Stimulated activated CD8-positive, alpha-beta memory T cell treated with anti-CD3 and anti-CD28 coated beads, Interleukin-15, amount 100 ng/mL, for 1 hour (primary cell): ENCODE data around the gene GRIA2.

Experiments used
- DNase-seq: peaks from one replicate; pipeline ENCODE4 v3.0.0-alpha.2; 2020; ENCODE audit warnings: low read depth

The GRIA2 gene

GRCh38 chr4:157265281-157265680, 44.8 kb downstream of the GRIA2 start:
- no peak for DNase-seq

DNA sequence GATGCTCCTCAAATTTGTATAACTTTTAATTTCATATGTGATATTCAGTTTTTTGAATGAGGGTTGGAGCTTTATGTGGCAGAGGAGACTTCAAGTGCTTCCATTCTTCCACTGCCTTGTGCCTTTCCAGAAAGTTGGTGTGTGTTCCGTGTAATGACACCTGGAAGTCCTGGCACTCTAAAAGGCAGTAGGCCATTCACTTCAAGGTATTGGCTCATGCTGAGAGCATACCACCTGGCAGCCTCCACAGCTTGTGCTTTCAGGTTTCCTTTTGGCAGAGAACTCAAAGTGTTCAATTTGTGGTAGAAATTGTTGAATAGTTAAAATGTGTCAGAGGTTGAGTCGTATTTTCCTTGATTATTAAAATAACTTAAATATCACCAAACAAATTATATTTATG, 49.6 kb downstream of the GRIA2 start:
- no peak for DNase-seq

DNA sequence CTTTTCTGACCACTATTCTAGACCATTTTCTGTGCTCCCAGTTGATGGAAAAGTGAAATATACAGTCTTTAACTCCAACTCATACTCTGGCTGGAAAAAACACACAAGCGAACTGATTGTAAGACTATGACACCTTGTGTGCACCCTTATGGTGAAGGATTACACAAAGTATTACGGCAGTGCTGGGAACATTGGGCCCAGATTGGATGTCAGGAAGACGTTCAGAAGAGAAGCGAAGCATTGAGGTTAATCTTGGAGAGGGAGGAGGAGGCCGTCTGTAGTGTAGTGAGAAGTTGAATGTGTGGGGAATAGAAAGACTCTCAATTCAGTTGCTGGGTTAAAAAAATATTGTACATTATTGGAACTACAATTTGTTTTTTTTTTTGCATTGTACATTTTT, 50.0 kb downstream of the GRIA2 start:
- DNase-seq, result no peak

DNA sequence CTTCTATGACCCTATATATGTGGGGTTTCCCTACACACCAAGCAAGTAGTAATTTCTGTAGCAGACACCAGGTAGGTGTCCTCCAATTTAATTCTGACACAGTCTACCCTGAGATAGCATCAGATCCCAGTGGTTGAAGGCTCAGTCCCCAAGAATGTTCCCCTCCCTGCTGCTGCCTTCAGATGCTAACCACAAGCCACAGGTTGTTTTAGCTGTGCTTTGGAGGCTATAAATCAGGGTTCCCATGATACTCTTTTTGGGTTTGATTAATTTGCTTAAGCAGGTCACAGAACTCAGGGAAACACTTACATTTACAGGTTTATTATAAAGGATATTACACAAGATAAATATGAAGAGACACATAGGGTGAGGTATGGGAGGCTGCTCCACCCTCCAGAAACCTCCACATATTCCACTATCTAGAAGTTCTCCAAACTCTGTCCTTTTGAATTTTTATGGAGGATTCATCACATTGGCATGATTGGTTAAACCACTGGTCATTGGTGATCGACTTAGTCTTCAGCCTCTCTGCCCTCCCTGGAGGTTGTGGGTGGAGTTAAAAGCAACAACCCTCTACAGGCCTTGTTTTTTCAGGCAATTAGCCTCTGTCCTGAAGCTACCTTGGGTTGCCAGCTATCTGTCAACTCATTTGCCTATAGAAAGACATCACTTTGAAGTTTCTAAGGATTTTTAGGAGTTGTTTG, 50.8 kb downstream of the GRIA2 start:
- no peak for DNase-seq

GRCh38 chr4:157280673-157281072, 60.1 kb downstream of the GRIA2 start:
- DNase-seq, result no peak

- no peak for DNase-seq
Measured at GRCh38 chr4:157282019-157282418, 61.5 kb downstream of the GRIA2 start.

GRCh38 chr4:157287445-157287844, 66.9 kb downstream of the GRIA2 start:
- DNase-seq, result no peak

DNA sequence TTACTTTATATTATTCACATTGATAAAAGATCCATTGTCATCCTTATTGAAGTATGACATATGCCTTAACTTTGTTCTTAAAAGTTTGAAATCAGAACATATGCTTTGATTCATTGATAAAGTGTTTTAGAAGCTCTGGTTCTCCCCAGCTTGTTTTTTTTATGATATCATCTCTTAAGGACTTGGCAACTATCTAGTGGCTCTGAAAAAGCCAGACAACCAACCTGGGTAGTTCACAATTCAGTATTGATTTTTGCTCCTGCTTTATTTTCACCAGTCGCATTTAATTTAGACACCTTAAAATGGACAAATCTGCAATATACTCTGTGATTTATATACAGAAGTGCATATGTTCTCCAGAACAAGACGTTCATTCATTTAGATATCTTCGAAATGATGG, 70.1 kb downstream of the GRIA2 start:
- DNase-seq, result no peak

DNA sequence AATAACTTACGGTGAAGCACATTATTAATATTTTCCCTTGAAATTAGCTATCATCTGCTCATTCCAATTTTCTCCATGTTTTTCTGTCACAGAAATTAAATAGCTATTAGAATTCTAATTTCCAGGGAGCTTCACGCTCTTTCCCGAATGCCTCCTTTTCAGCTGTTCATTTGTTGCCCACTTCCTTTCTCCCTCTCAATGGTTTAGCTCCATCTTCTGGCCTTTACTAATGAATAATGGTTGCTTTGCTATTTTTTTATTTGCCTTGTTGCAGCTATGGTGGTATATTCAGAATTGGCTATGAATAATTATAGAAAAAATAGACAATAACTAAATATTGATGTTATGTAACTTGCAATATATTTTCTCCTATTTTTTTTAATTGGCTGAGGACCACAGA, 70.5 kb downstream of the GRIA2 start:
- no peak for DNase-seq

DNA sequence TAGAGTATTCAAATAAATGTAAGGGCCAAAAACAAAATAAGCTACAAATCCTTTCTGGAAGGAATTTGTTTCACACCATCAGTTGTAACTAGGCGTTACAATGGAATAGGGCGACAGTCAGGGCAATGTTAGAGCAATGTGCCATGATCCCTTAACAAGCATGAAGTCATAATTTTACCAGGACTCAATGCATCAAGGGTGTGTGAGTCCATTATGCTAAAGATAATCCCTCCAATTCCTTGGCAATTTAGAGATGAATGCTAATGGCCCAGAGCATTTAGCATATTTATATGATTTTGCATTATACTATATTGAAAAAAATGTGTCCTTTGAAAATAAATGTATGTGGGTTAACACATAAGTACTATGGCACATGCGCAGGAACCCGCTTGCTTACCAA, 73.1 kb downstream of the GRIA2 start:
- DNase-seq, result no peak

DNA sequence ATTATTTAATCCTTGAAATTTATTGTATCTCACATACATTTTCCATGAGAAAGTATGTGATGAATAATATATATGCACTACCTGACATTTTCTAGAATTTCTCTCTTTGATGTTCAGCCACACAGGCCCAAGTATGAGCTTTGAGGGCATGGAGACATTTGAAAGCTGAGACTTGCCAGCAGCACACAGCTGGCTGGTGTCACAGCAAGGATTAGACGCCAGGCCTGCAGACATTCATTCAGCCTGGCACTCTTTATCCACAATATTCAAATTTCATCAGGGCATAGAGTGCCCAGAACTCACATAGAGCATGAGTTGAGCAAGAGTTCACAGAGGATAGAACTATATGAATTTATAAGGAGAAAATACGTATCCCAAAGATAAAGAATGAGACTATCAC, 74.0 kb downstream of the GRIA2 start:
- DNase-seq, result no peak

DNA sequence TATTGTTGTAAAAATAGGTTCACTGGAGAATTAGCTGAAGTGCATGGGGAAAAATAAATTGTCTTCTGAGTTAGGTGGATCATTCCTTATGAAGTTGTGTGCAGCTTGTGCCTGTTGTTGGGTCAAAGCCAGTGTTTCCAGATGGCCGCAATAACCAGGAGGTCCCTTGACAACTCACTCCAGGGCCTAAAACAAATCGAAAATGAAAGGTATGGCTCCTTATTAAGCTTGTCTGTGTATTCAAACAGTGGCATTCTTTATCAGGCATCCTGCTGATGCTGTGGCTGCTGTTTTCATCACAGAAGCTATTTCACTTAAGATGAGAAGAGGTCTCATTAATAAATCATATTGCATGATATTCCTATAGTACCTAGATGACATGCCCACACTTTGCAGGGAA, 80.2 kb downstream of the GRIA2 start:
- no peak for DNase-seq

DNA sequence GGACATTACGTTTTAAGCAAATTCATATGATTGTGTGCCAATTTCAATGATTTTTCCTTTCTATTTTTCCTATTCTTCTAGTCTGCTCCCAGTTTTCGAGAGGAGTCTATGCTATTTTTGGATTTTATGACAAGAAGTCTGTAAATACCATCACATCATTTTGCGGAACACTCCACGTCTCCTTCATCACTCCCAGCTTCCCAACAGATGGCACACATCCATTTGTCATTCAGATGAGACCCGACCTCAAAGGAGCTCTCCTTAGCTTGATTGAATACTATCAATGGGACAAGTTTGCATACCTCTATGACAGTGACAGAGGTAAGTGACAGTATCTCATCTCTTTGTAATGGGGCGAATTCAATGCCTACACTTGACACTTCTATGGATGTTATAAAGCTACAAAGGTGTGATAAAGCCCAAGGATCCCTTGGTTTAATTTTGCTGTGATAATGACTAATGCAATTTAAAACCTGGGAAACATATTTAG, 83.0 kb downstream of the GRIA2 start:
- no peak for DNase-seq

DNA sequence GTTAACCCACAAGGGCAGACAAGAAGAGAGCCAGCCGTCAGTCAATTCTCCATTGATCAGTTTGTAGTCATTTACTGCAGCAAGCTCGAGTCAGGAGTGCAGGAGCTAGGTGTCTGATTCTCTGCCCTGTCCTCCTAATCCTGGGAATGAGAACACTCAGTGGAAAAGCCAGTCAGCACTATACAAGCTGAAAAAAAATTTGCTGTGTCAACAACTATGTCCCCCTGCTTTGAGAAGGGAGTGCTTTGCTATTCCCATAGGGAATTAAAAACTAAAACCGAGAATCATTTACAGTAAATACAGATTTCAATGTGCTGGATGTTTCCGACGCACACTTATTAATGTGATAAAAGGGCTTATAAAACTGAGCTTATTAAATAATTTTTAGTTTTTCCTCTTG, 84.2 kb downstream of the GRIA2 start:
- no peak for DNase-seq

- DNase-seq, result no peak
Measured at GRCh38 chr4:157312702-157313101, 92.2 kb downstream of the GRIA2 start.

DNA sequence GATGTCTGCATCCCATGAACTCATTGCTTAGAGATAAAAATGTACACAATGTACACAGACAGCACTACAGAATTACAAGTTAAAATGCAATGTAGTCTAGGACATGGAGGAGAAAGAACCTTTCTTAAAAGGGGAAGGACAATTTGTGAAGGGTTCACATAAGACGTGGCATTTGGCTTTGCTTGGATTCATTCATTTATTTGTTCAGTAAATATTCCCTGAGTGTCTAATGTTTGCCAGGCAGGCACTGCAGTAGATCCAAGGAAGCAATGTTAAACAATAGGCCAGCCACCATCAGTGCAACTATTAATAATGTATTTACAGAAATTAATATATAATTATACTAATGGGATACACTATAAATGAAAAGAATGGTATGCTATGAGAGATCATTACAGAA, 94.4 kb downstream of the GRIA2 start:
- no peak for DNase-seq

- no peak for DNase-seq
Measured at GRCh38 chr4:157315968-157316367, 95.4 kb downstream of the GRIA2 start.

DNA sequence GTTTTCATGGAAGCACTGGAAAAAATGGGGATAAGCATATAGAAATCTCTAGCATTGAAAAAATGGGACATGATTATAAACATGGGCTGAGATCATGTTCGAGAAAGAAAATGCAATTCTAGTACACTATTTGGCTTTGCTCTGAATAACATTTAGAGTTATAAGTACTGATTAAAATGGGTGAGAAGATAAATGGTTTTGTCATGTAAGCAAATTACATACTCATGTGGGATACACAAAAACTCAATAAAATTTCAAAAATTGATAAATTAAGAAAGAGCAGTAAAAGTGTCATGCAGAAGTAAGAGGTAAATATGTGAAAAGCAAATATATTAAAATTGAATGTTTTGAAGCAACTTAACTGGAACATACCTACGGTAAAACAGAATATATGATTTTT, 99.6 kb downstream of the GRIA2 start:
- no peak for DNase-seq

DNA sequence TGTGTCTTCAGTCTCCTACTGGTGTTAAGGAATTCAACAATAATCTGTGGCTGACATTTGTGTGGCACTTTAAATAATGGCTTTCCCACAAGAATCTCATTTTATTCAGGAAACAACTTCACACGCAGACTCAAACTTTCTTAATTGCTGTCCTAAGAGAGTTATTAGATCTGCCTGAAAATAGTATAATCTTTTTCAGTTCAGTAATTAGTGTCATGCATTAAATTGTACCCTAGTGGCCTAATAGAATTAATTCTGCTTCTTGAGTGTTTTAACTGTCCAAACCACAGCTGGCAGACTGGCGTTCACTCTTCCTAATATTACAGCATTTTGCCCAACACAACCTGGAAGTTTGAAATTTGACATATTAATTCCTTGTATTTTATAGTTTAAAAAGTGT, 107.1 kb downstream of the GRIA2 start:
- DNase-seq, result no peak

- no peak for DNase-seq
Measured at GRCh38 chr4:157357887-157358286, 137.4 kb downstream of the GRIA2 start.

DNA sequence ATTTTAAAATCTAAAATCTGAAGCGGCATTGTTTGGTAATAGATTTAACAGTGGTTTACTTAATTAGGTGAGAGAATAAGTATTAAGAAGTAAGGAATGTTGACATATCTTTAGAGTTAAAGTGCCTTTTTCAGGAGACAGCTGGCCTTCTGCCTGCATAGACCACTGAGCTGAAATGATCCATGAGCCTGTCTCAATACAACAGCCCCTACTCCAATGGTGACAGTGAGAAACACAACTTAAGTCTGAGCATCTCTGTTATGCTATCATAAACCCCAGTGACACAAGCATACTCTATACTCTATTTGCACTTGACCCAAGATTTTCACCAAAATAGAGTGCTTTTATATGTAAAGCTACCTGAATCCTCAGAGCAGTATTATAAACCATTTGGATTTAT, 137.9 kb downstream of the GRIA2 start:
- DNase-seq, result no peak

- DNase-seq, result no peak
Measured at GRCh38 chr4:157358851-157359250, 138.3 kb downstream of the GRIA2 start.

DNA sequence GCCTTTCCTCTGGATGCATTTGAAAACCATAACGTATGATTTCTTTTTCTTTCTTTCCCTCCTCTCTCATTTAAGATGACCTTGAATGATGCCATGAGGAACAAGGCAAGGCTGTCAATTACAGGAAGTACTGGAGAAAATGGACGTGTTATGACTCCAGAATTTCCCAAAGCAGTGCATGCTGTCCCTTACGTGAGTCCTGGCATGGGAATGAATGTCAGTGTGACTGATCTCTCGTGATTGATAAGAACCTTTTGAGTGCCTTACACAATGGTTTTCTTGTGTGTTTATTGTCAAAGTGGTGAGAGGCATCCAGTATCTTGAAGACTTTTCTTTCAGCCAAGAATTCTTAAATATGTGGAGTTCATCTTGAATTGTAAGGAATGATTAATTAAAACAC, 142.8 kb downstream of the GRIA2 start:
- DNase-seq, result no peak

GRCh38 chr4:157372154-157372553, 151.6 kb downstream of the GRIA2 start:
- DNase-seq, result no peak

DNA sequence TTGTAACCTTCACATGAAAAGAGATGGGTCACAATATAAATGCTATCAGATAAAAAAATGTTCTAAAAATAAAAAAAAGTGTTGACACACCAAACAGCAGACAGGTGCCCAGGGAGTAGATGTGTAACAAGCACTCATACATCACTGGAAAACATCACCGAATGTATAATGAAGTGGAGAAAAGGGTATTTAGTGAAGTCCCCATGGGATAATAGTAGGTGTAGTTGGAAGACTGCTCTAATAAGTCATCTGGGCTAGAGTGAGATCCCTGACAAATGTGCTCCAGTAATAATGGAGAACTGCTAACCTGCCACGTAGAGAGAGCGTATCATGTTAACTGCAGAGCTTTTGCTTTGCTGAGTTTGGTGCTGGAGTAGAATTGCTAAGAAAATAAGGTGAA, 152.0 kb downstream of the GRIA2 start:
- DNase-seq, result no peak
